GM10266 (cell line): ENCODE measurements around the gene DCDC2C.

ENCODE experiments used
- DNase-seq: peaks from one replicate; pipeline ENCODE4 v3.0.0; 2012; ENCODE audit errors: extremely low spot score
- TF ChIP-seq, protein P1 (sequence below): IDR thresholded peaks from 2 replicates; pipeline ENCODE4 v1.5.1; 2012; ENCODE audit warnings: mild to moderate bottlenecking, low read depth; ENCODE audit not compliant: control insufficient read depth, insufficient read depth; ENCODE audit errors: missing control alignments

The DCDC2C gene

DNA sequence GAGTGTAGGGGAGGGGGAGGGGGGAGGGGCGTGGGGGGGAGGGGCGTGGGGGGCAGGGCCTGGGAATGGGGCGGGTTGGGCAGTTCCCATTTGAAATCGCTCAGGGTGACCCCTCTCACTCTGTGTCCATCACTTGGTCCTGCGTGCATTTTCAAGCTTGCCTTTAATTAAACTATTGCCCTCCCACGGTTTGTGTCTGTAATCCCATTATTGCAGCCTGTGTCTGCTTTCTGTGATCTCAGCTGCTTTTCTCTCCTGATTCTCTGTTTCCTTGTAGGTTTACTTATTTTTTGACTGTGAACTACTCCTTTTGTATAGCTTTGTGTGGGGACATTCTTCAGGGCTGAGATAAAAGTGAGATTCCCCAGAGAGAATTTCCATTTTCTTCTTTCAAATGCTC lies 1.3 kb downstream of the DCDC2C start:
- DNase-seq, result no peak
- TF ChIP-seq, protein P1, sequence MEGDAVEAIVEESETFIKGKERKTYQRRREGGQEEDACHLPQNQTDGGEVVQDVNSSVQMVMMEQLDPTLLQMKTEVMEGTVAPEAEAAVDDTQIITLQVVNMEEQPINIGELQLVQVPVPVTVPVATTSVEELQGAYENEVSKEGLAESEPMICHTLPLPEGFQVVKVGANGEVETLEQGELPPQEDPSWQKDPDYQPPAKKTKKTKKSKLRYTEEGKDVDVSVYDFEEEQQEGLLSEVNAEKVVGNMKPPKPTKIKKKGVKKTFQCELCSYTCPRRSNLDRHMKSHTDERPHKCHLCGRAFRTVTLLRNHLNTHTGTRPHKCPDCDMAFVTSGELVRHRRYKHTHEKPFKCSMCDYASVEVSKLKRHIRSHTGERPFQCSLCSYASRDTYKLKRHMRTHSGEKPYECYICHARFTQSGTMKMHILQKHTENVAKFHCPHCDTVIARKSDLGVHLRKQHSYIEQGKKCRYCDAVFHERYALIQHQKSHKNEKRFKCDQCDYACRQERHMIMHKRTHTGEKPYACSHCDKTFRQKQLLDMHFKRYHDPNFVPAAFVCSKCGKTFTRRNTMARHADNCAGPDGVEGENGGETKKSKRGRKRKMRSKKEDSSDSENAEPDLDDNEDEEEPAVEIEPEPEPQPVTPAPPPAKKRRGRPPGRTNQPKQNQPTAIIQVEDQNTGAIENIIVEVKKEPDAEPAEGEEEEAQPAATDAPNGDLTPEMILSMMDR, result no peak

DNA sequence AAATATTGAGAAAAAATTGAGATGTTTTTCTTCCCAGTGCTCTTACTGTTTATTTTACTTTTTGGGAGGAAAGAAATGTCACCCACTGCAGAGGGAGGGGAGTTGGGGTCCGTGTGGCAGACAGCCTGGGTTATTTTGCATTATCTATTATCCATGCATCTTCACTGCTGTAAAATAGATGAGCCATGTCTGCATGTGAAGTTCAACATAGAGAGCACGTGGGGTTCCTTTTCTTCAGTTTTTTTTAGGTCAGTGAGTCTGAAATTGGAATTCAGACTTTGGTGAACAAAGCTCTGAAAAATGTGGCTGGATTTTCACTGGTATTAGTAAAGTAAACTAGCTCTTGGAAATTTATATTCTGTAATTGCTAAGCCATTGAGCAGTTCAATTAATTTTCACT lies 2.4 kb downstream of the DCDC2C start:
- no peak for DNase-seq
- TF ChIP-seq, protein P1, result no peak

DNA sequence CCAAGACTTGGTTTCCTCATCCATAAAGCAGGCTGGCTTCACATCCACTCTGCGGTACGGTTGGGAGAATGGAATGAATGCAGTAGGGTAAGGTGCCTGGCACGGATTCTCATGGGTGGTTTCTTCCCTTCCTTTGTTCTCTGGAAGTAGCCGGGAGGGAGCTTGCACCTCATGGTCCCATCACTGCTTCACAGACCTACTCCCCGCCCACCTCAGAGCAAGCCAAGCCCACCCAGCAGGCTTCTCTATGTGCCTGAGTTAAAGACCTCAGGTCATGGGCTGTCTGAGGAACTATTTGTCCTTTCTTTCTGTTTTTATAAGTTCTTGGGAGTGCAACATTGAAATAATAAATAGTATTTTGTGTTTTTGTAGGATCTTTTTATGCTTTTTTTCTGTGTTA lies 3.5 kb downstream of the DCDC2C start:
- TF ChIP-seq, protein P1, result no peak
- no peak for DNase-seq

DNA sequence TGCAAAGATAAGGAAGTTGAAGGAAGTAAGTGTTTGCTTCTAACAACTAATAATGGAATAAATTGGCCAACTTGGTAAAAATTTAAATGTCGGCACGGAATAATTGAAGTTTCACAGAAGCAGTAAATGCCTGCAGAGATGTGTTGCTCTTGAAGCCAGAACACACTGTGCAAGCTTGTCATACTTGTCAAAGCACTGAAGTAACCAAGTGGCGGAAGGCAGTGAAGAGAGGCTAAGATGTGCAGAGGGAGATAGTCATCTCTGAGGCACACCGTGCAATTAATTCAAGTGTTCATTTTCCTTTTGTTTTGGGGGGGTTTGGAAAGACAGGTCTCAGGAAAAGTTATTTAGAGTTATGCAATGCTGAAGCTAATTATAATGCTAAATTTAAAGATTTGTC lies 5.2 kb downstream of the DCDC2C start:
- TF ChIP-seq, protein P1, result no peak
- no peak for DNase-seq

DNA sequence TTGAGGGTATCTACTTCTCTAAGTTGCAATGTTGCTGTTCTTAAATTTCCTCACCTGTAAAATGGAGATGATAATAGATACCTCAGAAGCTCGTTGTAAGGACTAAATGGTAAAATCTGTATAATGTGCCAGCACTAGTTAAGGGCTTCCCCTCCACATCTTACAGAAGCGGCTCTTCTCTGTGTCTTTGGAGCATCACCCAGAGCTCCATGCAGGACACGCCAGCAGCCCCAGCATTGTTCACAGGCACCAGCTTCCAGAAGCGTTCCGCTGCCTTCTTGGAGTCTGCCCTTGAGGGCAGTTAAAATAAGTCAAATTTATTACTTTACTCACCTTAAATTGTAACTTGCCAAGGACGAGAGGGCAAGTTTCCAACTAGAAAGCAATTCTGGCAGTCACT lies 5.8 kb downstream of the DCDC2C start:
- DNase-seq, result no peak
- TF ChIP-seq, protein P1, result no peak

DNA sequence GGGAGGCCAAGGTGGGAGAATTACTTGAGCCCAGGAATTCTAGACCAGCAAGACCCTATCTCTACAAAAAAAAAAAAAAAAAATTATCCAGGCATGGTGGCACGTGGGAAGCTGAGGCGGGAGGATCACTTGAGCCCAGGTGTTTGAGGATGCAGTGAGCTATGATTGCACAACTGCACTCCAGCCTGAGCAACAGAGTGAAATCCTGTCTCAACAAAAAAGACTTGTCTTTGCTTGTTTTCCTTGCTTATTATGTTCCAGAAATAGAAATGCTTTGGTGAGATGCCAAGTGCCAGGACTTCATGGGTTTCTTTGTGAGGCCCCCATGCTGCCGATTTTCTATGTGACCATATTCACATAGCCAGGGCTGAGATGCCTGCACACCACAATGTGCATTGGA lies 9.0 kb downstream of the DCDC2C start:
- DNase-seq, result no peak

DNA sequence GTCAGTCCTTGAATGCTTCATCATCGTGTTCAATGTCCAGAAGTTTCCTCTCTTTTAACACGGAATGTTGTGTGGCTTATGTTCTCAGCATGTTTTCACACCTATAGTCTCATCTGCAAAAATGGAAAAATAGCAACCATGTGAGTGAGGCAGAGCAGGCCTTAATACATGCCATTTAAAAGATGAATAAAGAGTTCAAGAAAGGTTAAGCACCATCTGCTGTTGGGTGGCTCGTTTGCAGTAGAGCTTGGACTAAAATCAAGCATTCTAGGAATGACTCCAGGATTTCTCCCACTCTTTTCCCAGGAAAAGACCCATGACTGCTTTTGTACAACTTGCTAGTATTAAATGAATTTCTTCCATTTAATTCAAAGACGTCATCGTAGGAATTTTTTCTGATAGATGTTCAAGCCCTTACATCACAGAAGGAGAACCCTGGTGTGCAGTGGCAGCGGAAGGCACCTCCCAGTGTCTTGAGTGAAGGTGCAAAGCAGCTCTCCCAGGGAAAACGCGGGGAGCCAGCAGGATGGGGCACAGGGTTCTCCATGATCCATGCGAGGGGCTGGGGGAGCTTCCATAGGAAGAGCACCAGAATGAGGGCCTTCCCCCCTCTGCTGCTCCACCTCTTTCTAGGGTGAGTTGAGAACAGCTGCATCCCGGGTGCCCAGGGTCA lies 9.6 kb downstream of the DCDC2C start:
- TF ChIP-seq, protein P1, result no peak
- no peak for DNase-seq

More for the DNA sequence above, 9.0 kb downstream of the DCDC2C start:
- TF ChIP-seq, protein P1, result no peak
